ENCODE data around the gene SRP9. TPM values are rescaled to one million over a fixed set of nuclear protein-coding genes. Genes with fewer than 3 reads are reported as not detected.
A peak's percentile ranks its signal among the peaks of the same experiment; 100 is the strongest.

Gene SRP9
- total RNA-seq, 4 donors from 2014 or later = 67.9 to 153 (median 131) TPM

DNA sequence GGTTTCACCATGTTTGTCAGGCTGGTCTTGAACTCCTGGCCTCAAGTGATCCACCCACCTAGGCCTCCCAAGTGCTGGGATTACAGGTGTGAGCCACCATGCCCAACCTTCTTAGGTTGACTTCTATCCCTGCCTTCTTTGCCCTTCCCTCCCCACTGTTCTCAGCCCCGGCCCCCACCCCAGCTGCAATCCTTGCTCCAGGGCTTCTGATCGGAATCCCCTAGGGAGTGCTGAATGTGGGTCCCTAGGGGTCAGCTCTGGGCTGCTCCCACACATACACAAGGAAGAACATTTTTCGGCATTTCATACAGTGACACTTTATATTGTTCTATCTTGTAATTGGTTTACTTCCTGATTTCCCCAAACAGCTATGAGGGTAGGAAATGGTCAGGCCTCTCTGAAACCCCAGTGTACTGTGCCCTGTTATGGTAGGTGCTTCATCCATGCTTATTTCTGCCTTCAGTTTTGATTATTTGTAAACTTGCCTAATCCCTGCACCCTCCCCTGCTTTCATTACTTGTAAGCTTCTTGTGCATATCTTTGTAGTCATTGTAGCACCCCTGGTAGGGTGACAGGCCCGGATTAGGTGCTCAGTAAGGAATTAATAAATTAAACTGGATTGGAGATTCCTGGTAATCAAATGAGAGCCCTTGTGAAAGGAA, 5.8 kb upstream of the SRP9 start:
- Histone ChIP-seq H3K27me3 (no peaks in the 10 kb centered on the region), H3K9me3 (no peaks in the 10 kb centered on the region), H3K36me3 (no peaks in the 10 kb centered on the region), H3K27ac (peak overlapping the region in 1 of 4 donors; percentile 32), H3K4me1 (peaks cover 0 to 19% (median 0%) of the 10 kb centered on the region in 4 donors), H3K4me3 (no peak overlapping the region)
- DNase-seq = no peak
- no peak for TF ChIP-seq POLR2A (IDR thresholded peaks at IDR 0.05)
- TF ChIP-seq, protein P1, sequence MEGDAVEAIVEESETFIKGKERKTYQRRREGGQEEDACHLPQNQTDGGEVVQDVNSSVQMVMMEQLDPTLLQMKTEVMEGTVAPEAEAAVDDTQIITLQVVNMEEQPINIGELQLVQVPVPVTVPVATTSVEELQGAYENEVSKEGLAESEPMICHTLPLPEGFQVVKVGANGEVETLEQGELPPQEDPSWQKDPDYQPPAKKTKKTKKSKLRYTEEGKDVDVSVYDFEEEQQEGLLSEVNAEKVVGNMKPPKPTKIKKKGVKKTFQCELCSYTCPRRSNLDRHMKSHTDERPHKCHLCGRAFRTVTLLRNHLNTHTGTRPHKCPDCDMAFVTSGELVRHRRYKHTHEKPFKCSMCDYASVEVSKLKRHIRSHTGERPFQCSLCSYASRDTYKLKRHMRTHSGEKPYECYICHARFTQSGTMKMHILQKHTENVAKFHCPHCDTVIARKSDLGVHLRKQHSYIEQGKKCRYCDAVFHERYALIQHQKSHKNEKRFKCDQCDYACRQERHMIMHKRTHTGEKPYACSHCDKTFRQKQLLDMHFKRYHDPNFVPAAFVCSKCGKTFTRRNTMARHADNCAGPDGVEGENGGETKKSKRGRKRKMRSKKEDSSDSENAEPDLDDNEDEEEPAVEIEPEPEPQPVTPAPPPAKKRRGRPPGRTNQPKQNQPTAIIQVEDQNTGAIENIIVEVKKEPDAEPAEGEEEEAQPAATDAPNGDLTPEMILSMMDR (IDR thresholded peaks at IDR 0.05) = no peak

DNA sequence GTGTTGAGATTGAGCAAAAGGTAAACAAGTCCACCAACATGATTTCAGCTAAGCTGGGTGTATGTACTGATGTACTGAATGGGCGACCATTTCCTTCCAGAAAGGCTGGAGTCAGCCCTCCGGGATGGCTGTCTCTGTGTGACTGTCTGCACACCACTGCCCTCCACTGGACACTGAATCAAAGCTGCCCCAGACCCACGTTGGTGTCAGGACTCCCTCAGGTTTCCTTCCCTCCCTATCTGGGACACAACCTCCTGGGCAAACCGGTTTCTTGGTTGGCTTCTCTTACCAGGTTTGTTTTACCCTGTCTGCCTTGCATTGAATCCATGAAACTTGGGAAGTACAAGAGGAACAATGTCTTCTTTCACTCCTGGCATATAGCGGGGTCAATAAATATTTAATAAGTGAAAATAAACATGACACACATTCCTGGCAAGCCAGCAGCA, 5.3 kb upstream of the SRP9 start:
- Histone ChIP-seq H3K4me1 (peaks cover 0 to 22% (median 0%) of the 10 kb centered on the region in 4 donors), H3K27ac (peak overlapping the region in 1 of 4 donors; percentile 32), H3K9me3 (no peaks in the 10 kb centered on the region), H3K36me3 (no peaks in the 10 kb centered on the region), H3K27me3 (no peaks in the 10 kb centered on the region), H3K4me3 (no peak overlapping the region)
- no peak for TF ChIP-seq POLR2A (IDR thresholded peaks at IDR 0.05)
- TF ChIP-seq, protein P1 (IDR thresholded peaks at IDR 0.05) = peak; percentile 18 to 94 (median 76)
- DNase-seq = peak; percentile 53 to 90 (median 83)

DNA sequence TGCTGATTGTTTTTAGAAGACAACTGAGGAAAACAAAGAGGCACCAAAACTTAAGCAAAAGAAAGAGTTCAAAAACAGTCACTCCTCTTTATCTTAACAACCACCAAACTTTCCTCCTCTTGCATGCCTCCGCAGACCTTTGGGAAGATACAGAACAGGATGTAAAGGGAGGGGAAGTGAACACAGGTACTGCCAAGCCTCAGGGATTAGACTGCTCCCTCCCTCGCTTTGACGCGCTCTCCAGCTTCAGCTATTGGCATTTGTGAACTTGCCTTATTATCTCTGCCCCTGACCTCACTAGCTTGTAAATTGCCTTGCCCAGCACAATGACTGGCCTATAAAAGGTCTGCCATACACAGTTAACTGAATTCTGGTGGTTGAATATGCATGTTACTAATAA, 4.8 kb upstream of the SRP9 start:
- Histone ChIP-seq H3K4me1 (peaks cover 0 to 22% (median 0%) of the 10 kb centered on the region in 4 donors), H3K27ac (no peak overlapping the region), H3K4me3 (no peak overlapping the region), H3K9me3 (no peaks in the 10 kb centered on the region), H3K36me3 (no peaks in the 10 kb centered on the region), H3K27me3 (no peaks in the 10 kb centered on the region)
- no peak for DNase-seq
- no peak for TF ChIP-seq POLR2A (IDR thresholded peaks at IDR 0.05)
- TF ChIP-seq, protein P1 (IDR thresholded peaks at IDR 0.05) = no peak

DNA sequence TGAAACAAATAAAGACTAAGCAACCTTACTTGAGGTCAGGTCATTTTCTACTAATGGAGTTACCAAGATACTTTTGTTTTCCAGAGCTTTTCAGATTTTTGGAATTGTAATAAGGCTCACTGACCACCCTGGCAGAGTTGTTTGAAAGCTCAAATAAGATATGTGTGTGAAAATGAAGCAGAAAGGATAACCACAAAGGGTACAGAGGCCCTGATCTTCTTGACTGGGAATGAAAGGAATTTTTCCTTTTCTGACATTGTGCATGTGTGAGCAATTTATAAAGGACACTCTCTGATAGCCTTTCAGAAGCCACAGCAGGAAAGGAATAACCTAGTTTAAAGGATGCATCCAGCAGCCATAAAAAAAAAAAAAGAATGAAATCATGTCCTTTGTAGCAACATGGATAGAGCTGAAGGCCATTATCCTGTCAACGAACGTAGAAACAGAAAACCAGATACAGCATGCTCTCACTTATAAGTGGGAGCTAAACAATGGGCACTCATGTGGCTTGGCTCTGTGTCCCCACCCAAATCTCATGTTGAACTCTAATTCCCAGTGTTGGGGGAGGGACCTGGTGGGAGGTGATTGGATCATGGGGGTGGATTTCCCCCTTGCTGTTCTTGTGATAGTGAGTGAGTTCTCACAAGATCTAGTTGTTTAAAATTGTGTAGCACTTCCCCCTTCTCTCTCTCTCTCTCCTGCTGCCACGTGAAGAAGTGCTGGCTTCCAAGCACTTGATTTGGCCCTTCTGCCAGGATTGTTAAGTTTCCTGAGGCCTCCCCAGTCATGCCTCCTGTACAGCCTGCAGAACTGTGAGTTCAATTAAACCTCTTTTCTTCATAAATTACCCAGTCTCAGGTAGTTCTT, 3.1 kb upstream of the SRP9 start:
- Histone ChIP-seq H3K4me3 (no peak overlapping the region), H3K27me3 (no peaks in the 10 kb centered on the region), H3K9me3 (no peaks in the 10 kb centered on the region), H3K4me1 (peaks cover 0 to 31% (median 5%) of the 10 kb centered on the region in 4 donors), H3K27ac (no peak overlapping the region), H3K36me3 (no peaks in the 10 kb centered on the region)
- DNase-seq = no peak
- TF ChIP-seq, protein P1 (IDR thresholded peaks at IDR 0.05) = no peak
- no peak for TF ChIP-seq POLR2A (IDR thresholded peaks at IDR 0.05)

DNA sequence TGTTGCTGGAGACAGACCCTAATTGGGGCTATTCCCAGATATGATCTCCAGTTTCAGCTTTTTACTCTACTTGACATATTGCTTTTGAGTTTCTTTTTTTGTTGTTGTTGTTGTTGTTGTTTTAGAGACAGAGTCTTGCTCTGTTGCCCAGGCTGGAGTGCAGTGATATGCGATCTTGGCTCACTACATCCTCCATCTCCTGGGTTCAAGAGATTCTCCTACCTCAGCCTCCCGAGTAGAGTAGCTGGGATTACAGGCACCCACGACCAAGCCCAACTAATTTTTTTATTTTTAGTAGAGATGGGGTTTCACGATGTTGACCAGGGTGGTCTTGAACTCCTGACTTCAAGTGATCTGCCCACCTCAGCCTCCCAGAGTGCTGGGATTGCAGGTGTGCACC, 1.3 kb upstream of the SRP9 start:
- DNase-seq = no peak
- Histone ChIP-seq H3K9me3 (no peaks in the 10 kb centered on the region), H3K4me1 (peaks cover 0 to 45% (median 11%) of the 10 kb centered on the region in 4 donors), H3K36me3 (no peaks in the 10 kb centered on the region), H3K27ac (no peak overlapping the region), H3K4me3 (no peak overlapping the region), H3K27me3 (no peaks in the 10 kb centered on the region)
- TF ChIP-seq POLR2A (IDR thresholded peaks at IDR 0.05) = no peak
- TF ChIP-seq, protein P1 (IDR thresholded peaks at IDR 0.05) = no peak
